Brain microvascular endothelial cell (primary cell): Measurements from ENCODE around the gene KIF1B.
A peak's percentile ranks its signal among the peaks of the same experiment; 100 is the strongest.

Experiments
- DNase-seq: peaks from one replicate; pipeline ENCODE4 v3.0.0-alpha.2; 2020
- H3K27ac ChIP-seq: fragments of 250-450 bp; sonication (Bioruptor Pico); 2 replicates; pipeline ENCODE4 v1.5.1; 2020; ENCODE audit warnings: mild to moderate bottlenecking, moderate library complexity
- H3K27me3 ChIP-seq: fragments of 250-450 bp; sonication (Bioruptor Pico); replicated peaks from 2 replicates; pipeline ENCODE4 v1.5.1; 2020; ENCODE audit warnings: mild to moderate bottlenecking
- H3K36me3 ChIP-seq: fragments of 250-450 bp; sonication (Bioruptor Pico); replicated peaks from 2 replicates; pipeline ENCODE4 v1.5.1; 2020; ENCODE audit warnings: mild to moderate bottlenecking
- H3K4me3 ChIP-seq: 2 replicates; pipeline ENCODE4 v1.5.1; 2011; ENCODE audit warnings: low read depth, mild to moderate bottlenecking, control low read depth, low read length, moderate library complexity
- in situ Hi-C: cut with HindIII; loops from 2 replicates; pipeline ENCODE4 v1.10.0; 2017; ENCODE audit warnings: low sequenced_read_pairs, low pct_ligation_motif_present
- TF ChIP-seq, protein P1 (sequence below): IDR thresholded peaks from 2 replicates; pipeline ENCODE4 v1.5.1; 2011; ENCODE audit warnings: low read depth, mild to moderate bottlenecking, moderate library complexity, low read length, control low read depth, inconsistent platforms; ENCODE audit errors: missing control alignments

The KIF1B gene

GRCh38 chr1:10384219-10384618 lies 173.8 kb downstream of the KIF1B start:
- in situ Hi-C loops = no loop called here
- Histone ChIP-seq H3K27me3 (no peaks in the 10 kb centered on the region), H3K4me3 (no peak overlapping the region), H3K27ac (no peak overlapping the region), H3K36me3 (no peaks in the 10 kb centered on the region)
- no peak for DNase-seq
- TF ChIP-seq, protein P1, sequence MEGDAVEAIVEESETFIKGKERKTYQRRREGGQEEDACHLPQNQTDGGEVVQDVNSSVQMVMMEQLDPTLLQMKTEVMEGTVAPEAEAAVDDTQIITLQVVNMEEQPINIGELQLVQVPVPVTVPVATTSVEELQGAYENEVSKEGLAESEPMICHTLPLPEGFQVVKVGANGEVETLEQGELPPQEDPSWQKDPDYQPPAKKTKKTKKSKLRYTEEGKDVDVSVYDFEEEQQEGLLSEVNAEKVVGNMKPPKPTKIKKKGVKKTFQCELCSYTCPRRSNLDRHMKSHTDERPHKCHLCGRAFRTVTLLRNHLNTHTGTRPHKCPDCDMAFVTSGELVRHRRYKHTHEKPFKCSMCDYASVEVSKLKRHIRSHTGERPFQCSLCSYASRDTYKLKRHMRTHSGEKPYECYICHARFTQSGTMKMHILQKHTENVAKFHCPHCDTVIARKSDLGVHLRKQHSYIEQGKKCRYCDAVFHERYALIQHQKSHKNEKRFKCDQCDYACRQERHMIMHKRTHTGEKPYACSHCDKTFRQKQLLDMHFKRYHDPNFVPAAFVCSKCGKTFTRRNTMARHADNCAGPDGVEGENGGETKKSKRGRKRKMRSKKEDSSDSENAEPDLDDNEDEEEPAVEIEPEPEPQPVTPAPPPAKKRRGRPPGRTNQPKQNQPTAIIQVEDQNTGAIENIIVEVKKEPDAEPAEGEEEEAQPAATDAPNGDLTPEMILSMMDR = no peak

GRCh38 chr1:10386761-10387676 lies 176.6 kb downstream of the KIF1B start:
- H3K4me3 ChIP-seq = no peak overlapping the region
- in situ Hi-C loops = no loop called here
- H3K27ac ChIP-seq = peak overlapping the region; percentile 81

GRCh38 chr1:10387677-10388386 lies 177.5 kb downstream of the KIF1B start:
- Histone ChIP-seq H3K27ac (peak overlapping the region; percentile 81), H3K36me3 (no peaks in the 10 kb centered on the region), H3K4me3 (no peak overlapping the region), H3K27me3 (no peaks in the 10 kb centered on the region)
- DNase-seq = peak; percentile 31
- TF ChIP-seq, protein P1 = peak; percentile 44
- in situ Hi-C loops = no loop called here

More at GRCh38 chr1:10386761-10387676, 176.6 kb downstream of the KIF1B start:
- TF ChIP-seq, protein P1 = no peak
- no peaks in the 10 kb centered on the region for H3K27me3 ChIP-seq
- no peaks in the 10 kb centered on the region for H3K36me3 ChIP-seq
- no peak for DNase-seq

- Histone ChIP-seq H3K27me3 (no peaks in the 10 kb centered on the region), H3K36me3 (no peaks in the 10 kb centered on the region), H3K27ac (no peak overlapping the region), H3K4me3 (no peak overlapping the region)
- no peak for DNase-seq
- in situ Hi-C loops = no loop called here
- TF ChIP-seq, protein P1 = no peak
Measured at GRCh38 chr1:10388387-10388715, 178.0 kb downstream of the KIF1B start.

DNA sequence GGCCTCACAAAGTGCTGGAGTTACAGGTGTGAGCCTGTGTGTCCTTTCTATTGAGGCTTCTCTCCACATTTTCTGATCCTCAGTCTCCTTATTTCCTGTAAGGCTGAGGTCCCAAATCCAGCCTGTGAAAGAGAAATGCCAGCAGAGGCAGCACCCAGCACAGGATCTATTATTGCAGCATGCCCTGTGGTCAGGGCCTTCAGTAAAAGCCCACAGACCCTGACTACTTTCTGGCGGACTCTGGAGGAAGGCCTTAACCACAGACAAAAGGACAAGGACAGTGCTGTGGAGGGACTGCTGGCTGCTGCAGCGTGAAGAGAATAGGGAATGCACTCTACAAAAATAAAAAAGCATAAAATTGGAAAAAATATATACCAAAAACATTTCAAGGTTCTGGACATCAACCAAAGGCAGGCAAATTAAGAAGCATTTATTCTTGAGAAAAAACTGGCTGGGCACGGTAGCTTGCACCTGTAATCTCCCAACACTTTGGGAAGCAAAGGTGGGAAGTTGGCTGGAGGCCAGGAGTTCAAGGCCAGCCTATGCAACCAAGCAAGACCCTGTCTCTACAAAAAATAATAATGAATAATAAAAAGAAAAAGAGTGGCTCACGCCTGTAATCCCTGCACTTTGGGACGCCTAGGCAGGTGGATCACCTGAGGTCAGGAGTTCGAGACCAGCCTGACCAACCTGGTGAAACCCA lies 179.1 kb downstream of the KIF1B start:
- H3K27me3 ChIP-seq = no peaks in the 10 kb centered on the region
- in situ Hi-C loops = no loop called here
- no peaks in the 10 kb centered on the region for H3K36me3 ChIP-seq
- no peak for DNase-seq
- no peak overlapping the region for H3K4me3 ChIP-seq
- H3K27ac ChIP-seq = no peak overlapping the region
- TF ChIP-seq, protein P1 = no peak
